GM12892 (cell line): ENCODE data around the gene MOG.
A peak's percentile ranks its signal among the peaks of the same experiment; 100 is the strongest.

ENCODE experiments used
- DNase-seq: peaks from one replicate; pipeline ENCODE4 v3.0.0; 2011; ENCODE audit not compliant: insufficient read length
- FAIRE-seq: peaks from 2 replicates; lab custom pipeline; 2011; peaks lifted over from hg19 to GRCh38; lab: Jason Lieb, UNC
- POLR2A ChIP-seq: IDR thresholded peaks from 2 replicates; pipeline ENCODE4 v1.6.1; 2011; ENCODE audit warnings: low read depth, low read length, control low read depth
- POLR2AphosphoS5 ChIP-seq: IDR thresholded peaks from 2 replicates; pipeline ENCODE4 v1.6.1; 2011; ENCODE audit warnings: low read depth, low read length, control low read depth
- TAF1 ChIP-seq: IDR thresholded peaks from 2 replicates; pipeline ENCODE4 v1.6.1; 2011; ENCODE audit warnings: low read depth, mild to moderate bottlenecking, control low read depth, low read length, borderline replicate concordance

Gene MOG

DNA sequence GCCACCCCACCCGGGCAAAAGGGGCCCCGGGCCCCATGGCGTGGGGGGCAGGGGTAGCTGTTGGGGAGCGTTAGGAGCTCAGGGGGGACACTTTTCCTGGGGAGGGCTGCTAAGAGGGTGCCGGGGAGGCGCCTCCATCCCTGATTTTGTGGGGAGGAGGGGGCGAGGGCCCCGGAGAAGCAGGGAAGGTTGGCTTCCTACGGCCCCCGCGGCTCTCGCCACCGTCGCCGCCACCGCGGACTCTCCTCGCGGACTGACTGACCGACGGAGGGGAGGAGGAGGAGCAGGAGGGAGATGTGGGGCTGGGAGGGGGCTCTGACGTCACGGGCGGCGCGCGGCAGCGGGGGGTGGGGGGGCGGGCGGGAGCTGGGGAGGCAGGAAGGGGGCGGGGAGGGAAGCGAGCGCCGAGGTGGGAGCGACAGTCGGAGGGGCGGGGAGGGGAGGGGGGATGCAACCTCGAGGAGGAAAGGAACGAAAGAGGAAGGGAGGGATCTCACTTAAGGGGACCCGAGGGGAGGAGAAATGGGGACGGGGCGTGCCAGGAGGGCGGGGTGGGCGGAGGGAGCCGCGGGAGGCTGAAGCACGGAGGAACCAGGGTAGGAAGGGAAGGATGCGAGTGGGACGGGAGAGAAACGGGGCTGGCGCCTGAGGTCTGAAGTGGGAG, 29.0 kb upstream of the MOG start:
- TF ChIP-seq POLR2AphosphoS5: no peak
- TF ChIP-seq TAF1: no peak
- no peak for TF ChIP-seq POLR2A
- peak; percentile 34 for DNase-seq

DNA sequence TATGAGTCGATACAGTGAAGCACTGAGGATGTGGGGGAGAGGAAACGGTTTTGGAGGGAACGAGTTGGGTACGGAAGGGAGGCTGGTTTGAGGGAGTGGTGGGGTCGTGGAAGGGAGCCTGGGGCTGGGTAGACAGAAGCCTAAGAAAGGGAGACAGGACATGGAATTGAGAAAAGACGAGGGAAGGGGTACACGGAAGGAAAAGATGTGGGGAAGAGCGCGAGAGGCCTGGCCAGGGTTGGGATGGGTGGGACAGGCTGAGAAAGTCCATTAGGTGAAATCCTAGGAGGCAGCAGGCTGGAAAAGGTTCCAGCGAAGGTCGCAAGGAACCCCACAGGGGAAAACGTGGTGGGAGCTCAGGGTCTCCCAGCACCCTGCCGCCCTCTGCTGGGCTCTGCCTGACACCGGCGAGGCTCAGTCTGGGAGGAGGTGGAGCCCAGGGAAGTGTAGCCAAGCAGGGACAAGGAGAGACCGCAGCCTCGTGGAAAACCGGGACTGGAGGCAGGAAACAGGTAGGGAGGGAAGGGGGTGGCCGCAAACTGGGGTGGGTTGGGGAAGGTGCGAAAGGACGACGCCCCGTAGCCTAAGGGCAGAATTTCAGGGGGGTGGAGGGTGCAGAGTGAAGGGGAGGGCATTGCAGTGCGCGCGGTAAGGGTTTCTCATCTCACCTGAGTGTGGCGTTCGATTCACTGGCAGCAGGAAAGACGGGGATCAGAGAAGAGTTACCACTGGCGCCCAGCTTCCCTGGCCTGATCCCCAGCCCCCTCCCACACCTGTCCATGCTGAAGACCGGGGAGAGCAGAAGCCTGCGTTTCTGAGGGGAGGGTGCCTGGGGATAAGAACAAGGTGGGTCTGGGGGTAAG, 28.2 kb upstream of the MOG start:
- no peak for FAIRE-seq
- peak; percentile 60 for DNase-seq
- TF ChIP-seq TAF1: no peak
- TF ChIP-seq POLR2AphosphoS5: no peak
- no peak for TF ChIP-seq POLR2A

More for the DNA sequence above, 29.0 kb upstream of the MOG start:
- FAIRE-seq: peak; percentile 56

- DNase-seq (no peak), FAIRE-seq (no peak)
- no peak for TF ChIP-seq POLR2AphosphoS5
- TF ChIP-seq POLR2A: no peak
- TF ChIP-seq TAF1: no peak
These were observed 27.3 kb upstream of the MOG start for GRCh38 chr6:29629571-29629970.

DNA sequence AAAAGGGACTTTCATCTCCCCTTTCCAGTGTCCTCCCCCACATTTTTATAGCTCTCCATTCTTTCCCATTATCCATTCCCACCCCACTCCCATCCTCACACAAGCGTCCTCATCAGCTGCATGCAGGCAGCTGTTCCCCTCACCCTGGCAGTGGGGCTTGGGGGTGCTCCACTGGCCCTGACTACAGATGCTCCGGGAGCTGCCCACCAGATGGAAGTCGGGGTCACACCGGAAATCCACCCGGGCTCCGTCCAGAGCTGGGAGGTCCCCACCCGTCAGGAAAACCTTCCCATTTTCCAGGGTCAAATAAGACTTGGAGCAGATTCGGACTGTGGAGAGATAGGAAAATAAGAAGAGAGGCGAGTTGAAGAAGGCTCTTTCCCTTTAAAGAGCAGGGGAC, 26.6 kb upstream of the MOG start:
- FAIRE-seq (no peak), DNase-seq (no peak)
- no peak for TF ChIP-seq POLR2AphosphoS5
- no peak for TF ChIP-seq TAF1
- TF ChIP-seq POLR2A: no peak

DNA sequence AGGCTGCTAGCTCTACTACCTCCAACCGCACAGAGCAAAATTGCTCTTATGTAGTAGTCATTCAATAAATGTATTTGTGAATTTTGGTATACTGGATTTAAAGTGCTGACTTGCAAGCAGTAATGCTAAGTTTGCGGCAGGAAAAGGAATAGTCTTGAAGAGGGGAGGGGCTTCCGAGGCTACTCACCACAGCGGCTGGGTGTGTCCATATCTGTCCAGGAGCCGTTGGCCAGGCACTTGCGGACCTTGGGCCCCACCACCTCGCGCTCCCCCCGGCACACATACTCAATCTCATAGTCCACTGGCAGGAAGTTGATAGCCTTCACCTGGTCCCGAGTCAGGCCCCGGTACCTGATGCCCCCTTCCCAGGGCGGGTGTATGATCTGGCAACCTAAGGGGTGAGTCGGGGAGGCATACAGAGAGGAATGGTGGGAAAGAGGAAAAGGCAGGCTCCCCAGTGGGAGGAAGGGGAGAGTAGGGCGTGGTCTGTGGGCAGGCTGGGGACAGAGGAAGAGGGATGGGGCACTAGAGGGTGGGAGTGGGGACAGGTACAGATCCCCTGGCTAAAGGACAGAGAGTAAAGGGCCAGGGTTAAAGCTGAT, 25.6 kb upstream of the MOG start:
- FAIRE-seq: no peak
- DNase-seq: no peak
- TF ChIP-seq POLR2A (no peak), POLR2AphosphoS5 (no peak), TAF1 (no peak)

DNA sequence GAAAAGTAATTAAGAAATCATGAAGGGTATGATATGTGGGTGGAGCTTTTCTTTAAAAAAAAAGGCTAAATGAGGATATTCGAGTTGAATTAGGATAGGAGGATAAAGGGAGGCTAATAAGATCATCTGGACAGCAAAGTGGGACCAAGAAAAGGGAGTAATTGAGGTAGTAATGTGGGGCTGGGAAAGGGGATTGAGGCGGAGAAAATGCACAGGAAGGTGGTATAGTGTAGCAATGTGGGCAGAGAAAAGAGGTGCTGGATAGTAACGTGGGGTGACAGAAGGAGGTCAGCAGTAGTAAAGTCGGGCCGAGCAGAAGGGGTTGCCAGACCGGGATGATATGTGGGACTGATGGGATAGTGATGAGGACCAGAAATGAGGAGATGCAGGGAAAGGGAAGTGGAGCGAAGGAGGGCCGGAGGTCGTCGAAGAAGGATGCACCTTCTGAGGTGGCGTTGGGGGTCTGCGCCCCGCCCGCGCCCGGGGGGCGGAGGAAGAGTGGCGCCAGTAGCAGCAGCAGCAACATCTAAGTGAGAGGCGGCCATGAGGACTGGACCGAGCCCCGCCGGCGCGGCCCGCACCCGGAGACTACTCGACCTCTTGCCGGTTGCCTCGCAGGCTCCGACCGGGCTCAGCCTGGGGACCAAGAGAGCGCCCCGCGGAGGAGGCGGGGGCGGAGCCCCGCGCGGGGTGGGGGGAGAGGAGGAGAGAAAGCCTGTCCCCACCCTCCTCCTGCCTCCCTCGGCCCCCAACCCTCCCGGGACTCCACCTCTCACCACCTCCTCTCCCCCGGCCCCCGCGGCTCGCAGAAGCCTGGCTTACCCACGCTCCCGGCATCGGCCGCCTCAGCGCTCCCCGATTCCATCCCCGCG, 24.8 kb upstream of the MOG start:
- no peak for DNase-seq
- peak; percentile 81 for FAIRE-seq
- TF ChIP-seq TAF1 (no peak), POLR2AphosphoS5 (no peak), POLR2A (no peak)

GRCh38 chr6:29632789-29633533, 23.9 kb upstream of the MOG start, which contains the start of gene GABBR1:
GABBR1 (minus strand) TSS chr6:29633183; CDS start chr6:29632385, 798 bp downstream.
- TF ChIP-seq POLR2AphosphoS5: no peak
- FAIRE-seq: peak; percentile 36
- peak; percentile 85 for DNase-seq

- FAIRE-seq (no peak), DNase-seq (no peak)
- TF ChIP-seq POLR2AphosphoS5: no peak
- no peak for TF ChIP-seq POLR2A
- TF ChIP-seq TAF1: no peak
These were observed 23.4 kb upstream of the MOG start for GRCh38 chr6:29633534-29633905.

- TF ChIP-seq TAF1 (no peak), POLR2AphosphoS5 (no peak)
- FAIRE-seq: no peak
- DNase-seq: no peak
These were observed 19.6 kb upstream of the MOG start for GRCh38 chr6:29637247-29637646.

GRCh38 chr6:29641430-29642148, 15.3 kb upstream of the MOG start:
- DNase-seq (no peak), FAIRE-seq (no peak)
- TF ChIP-seq POLR2A (no peak), POLR2AphosphoS5 (no peak), TAF1 (no peak)
